Measurements from ENCODE around the gene PPP1R3C. TPM values are rescaled to one million over a fixed set of nuclear protein-coding genes. Genes with fewer than 3 reads are reported as not detected.

Gene PPP1R3C
- total and polyA plus RNA-seq, 11 donors = 35.4 to 270 (median 140) TPM

GRCh38 chr10:91635401-91636400 lies 2.8 kb upstream of the PPP1R3C start:
- DNase-seq (peak in 4 of 5 donors; percentile 54 to 75 (median 67)), ATAC-seq (peak in 3 of 4 donors; percentile 38 to 47 (median 38))
- no peak overlapping the region for H3K4me3 ChIP-seq
- H3K36me3 ChIP-seq = peaks cover 0 to 4% (median under 1%) of the 10 kb centered on the region in 9 donors
- 42 to 48% (median 45%) methylated on average over 10 of the region's 10 CpGs for WGBS, 4 donors
- peaks cover 0 to 20% (median 0%) of the 10 kb centered on the region in 9 donors for H3K27me3 ChIP-seq
- H3K4me1 ChIP-seq = peaks cover 0 to 21% (median 5%) of the 10 kb centered on the region in 12 donors
- no peaks in the 10 kb centered on the region for H3K9me3 ChIP-seq
- peak; percentile 57 to 89 (median 76) for TF ChIP-seq CTCF (IDR thresholded peaks at IDR 0.05)
- TF ChIP-seq POLR2A (IDR thresholded peaks at IDR 0.05) = no peak
- no peak overlapping the region for H3K27ac ChIP-seq
- intact Hi-C loops (cut with DNase I) = loop anchor here (1.0 to 10.0 kb wide), 18 partner anchors 57 to 341 kb away; partner anchors contain the start of gene HECTD2 (in 2 of the 10)

GRCh38 chr10:91634898-91635297 lies 2.0 kb upstream of the PPP1R3C start:
- peaks cover 0 to 12% (median 7%) of the 10 kb centered on the region in 9 donors for H3K36me3 ChIP-seq
- intact Hi-C loops (cut with DNase I) = loop anchor here (1.0 to 10.0 kb wide), 23 partner anchors 38 to 340 kb away; partner anchors contain the start of gene HECTD2 (in 3 of the 10)
- DNase-seq (no peak), ATAC-seq (no peak)
- 86 to 93% (median 89%) methylated on average over 3 of the region's 3 CpGs for WGBS, 4 donors
- H3K27ac ChIP-seq = no peak overlapping the region
- TF ChIP-seq CTCF (IDR thresholded peaks at IDR 0.05) (no peak), POLR2A (IDR thresholded peaks at IDR 0.05) (no peak)
- no peak overlapping the region for H3K4me3 ChIP-seq
- H3K4me1 ChIP-seq = peaks cover 0 to 27% (median 5%) of the 10 kb centered on the region in 12 donors
- H3K27me3 ChIP-seq = peaks cover 0 to 20% (median 0%) of the 10 kb centered on the region in 9 donors
- H3K9me3 ChIP-seq = no peaks in the 10 kb centered on the region

GRCh38 chr10:91634246-91634645 lies 1.4 kb upstream of the PPP1R3C start:
- Histone ChIP-seq H3K4me1 (peaks cover 0 to 28% (median 5%) of the 10 kb centered on the region in 12 donors), H3K36me3 (peaks cover 0 to 18% (median 14%) of the 10 kb centered on the region in 9 donors), H3K9me3 (no peaks in the 10 kb centered on the region), H3K4me3 (no peak overlapping the region), H3K27ac (peak overlapping the region in 5 of 12 donors; percentile 79 to 89 (median 84)), H3K27me3 (peaks cover 0 to 20% (median 0%) of the 10 kb centered on the region in 9 donors)
- no peak for TF ChIP-seq POLR2A (IDR thresholded peaks at IDR 0.05)
- no peak for TF ChIP-seq CTCF (IDR thresholded peaks at IDR 0.05)
- intact Hi-C loops (cut with DNase I) = loop anchor here (2.0 to 10.0 kb wide), 14 partner anchors 37 to 339 kb away; partner anchors contain the start of gene HECTD2 (in 3 of the 10)
- WGBS, 4 donors = 56 to 74% (median 66%) methylated on average over 5 of the region's 5 CpGs
- ATAC-seq = no peak
- no peak for DNase-seq
